GM19452 (cell line): ENCODE results near the gene ZCRB1.
"Not testable (repeated sequence)": the region's sequence is repeated elsewhere in the genome, so short reads cannot be mapped to it uniquely, and the experiment has no call there.

Experiments used
- ATAC-seq: cut with Tn5 transposase; IDR thresholded peaks from one replicate; pipeline ENCODE4 v1.9.1; 2021; ENCODE audit not compliant: unreplicated experiment

The ZCRB1 gene, protein sequence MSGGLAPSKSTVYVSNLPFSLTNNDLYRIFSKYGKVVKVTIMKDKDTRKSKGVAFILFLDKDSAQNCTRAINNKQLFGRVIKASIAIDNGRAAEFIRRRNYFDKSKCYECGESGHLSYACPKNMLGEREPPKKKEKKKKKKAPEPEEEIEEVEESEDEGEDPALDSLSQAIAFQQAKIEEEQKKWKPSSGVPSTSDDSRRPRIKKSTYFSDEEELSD

DNA sequence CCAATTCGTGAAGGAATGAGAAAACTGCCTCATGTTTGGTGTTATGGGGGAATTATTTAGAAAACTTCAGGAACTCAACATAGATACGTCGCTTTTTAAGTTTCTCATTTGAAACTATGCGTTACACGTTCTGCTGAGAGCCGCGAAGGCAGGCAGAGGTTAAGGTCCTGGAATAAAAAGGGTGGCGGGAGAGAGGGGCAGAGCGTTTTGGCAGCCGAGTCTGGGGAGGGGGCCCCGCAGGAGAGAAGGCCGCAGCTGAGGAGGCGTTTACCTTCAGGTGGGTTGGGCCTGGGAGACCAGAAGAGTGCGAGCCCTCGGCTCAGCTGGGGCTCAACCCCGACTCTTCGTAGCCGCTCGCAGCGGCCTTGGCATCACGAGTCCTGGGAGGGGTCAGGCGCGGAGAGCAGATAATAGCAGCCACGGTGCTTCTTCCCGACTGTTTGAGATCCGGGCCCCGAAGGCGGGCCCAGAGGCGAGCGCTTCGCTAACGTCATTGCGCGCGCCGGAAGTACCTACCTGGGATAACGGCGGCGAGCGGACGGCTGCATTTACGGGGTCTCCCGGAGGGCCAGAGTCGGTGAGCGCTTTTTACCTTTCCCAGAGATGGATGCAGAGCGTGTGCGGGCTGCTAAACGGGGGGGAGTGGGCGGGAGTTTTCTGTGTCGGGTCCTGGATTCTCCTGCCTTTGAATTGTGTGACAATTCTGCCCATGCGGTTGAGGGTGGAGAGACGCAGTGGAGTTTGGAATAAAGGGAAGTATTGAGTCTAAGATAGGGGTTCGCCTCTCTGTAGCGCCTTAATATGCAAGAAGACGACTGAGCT is at the start of gene ZCRB1, which contains the start of gene PPHLN1:
ZCRB1 (minus strand) TSS at position 442 of the 822 bp plus-strand sequence. CDS start 1,992 bp downstream, outside the sequence.
PPHLN1 (plus strand) TSS at position 515 of the 822 bp plus-strand sequence. CDS start 9,736 bp downstream, outside the sequence.
- ATAC-seq: peak; percentile 94

DNA sequence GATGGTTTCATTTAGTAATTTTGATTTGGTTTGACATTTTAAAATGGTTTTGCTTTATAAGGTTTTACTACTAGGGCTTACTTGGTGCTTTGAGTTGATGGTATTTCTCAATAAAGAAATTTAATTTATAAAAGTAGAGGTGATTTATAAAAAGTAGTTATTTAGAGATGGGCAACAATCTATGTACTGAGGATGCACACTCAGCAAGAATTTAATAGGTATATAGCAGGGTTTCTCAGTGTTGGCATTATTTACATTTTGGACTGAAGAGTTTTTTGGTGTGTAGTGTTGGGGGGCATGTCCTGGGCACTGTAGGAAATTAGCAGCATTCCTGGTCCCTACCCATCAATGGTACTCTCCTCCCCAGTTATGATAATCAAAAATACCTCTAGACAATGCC is 47.8 kb upstream of the ZCRB1 start:
- ATAC-seq: no peak

DNA sequence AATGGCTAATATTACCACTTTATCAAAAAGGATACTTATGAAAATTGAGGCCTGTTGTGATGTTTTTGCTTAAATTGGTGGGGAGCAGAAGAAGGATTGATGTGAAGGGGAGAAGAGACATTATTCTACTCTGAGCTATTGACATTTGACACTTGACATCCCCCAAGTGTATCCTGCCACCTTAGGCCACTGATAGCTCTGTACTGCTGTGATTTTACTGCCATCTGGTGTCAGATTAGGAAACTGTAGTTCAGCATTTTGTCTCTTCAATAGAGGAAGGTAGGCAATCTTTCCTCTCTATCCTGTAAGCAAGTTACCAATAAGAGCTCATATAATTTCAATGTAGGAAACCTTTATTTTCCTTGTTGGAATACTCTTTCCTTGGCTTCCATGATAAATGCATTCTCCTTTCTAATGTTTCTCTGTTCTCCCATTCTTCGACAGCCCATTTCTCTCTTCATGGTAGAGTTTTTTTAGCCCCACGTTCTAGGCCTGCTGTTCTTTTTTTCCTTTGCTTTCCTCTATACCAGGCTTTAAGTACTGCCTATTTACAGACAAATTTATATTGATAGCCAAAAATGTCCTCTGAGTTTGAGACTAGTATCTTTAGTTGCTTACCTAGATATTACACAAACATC is 46.4 kb upstream of the ZCRB1 start:
- peak; percentile 93 for ATAC-seq

DNA sequence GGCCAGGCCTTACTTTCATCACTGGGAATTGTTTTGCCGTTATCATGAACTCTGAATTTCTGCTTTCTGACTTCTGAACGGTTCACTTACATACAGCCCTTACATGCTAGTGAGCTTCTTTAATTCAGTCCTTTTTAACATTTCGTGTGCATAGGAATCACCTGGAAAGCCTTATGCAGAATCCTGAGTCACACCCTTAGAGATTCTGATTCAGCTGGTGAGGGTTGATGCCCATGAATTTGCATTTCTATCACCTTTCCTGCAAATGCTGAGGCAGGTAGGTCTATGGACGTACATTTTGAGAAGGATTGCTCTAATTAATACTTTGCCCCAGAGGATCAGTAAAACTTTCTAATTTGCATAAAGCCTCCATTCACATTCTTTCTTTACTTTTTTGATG is 44.1 kb upstream of the ZCRB1 start:
- ATAC-seq: no peak

DNA sequence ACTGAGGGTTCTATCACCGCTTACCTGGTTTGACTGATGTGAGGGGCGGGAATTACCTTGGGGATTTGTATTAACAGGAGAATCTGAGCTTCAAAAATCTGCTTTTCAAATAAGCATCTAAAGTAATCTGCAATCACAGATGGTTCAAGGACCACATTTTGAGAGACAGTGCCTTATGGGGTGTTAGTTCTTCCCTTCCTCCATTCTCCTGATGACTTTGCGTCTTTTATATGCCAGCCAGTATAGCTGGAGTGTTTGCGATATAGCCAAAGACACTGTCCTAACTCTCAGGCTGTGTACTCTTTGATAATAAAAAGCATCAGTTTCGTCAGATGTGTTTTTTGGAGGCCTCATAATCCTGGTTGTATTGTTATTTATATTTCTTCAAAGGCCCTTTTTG is 39.6 kb upstream of the ZCRB1 start:
- no peak for ATAC-seq

DNA sequence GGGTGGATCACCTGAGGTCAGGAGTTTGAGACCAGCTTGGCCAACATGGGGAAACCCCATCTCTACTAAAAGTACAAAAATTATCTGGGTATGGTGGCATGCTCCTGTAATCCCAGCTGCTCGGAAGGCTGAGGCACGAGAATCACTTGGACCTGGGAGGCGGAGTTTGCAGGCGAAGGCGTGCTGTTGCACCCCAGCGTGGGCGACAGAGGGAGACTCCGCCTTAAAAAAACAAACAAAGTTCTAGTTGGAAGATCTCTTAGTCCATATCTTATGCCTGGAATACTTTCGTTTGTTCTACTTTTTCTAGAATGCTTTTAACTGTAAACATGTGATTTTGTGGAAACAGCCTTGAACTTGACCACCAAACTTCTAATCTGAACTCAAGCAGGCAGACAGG is 38.8 kb upstream of the ZCRB1 start:
- ATAC-seq: no peak

DNA sequence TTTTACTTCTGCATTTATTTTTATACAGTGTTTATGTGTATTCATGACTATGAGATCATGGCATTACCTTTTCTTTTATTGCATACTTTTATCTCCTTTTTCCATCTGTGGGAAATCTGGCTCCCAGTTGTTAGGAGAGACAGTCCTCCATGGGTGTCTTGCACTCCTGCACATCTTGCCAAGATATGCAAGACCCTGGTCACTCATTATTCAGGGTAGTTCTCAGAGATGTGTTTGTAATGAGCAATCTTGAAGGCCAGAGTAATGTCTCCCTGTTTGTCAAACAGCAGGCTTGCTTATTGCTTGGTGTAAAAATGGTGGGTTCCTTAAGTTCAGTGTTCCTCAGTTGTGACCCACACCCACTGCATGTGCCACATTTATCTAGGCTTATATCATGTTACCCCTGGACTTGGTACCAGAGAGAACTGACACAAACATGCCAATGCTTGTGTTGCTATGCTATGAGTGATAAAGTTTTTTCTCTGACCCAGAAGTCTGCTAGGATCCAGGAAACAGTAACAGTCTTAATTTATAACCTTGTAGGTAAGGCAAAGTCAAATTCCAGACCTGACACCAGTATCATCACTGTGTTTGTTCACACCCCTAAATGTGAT is 36.9 kb upstream of the ZCRB1 start:
- ATAC-seq: no peak

DNA sequence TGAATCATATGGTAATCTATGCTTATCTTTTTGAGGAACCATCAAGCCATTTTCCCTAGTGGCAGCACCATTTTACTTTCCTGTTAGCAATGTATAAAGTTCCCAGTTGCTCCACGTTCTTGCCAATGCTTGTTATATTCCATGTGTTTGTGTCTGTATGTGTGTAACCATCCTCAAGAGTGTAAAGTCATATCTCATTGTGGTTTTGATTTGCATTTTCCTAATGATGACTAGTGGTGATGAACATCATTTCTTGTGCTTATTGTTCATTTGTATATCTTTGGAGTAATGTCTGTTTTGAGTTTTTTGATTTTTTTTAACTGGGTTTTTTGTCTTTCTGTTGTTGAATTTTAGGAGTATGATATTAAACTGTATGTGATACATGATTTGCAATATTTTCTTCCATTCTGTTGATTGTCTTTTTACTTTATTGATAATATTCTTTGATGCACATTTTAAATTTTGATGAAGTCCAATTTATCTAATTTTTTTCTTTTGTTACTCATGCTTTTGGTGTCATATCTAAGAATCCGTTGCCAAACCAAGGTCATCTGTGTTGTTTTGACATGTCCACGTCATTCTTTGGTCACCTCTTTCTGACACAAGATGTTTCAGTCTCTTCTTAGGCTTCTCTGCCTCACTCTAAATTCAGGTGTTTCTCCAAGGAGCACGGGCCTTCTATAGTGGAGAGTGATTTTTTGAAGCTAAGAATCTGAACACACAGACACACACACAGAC is 36.2 kb upstream of the ZCRB1 start:
- no peak for ATAC-seq

DNA sequence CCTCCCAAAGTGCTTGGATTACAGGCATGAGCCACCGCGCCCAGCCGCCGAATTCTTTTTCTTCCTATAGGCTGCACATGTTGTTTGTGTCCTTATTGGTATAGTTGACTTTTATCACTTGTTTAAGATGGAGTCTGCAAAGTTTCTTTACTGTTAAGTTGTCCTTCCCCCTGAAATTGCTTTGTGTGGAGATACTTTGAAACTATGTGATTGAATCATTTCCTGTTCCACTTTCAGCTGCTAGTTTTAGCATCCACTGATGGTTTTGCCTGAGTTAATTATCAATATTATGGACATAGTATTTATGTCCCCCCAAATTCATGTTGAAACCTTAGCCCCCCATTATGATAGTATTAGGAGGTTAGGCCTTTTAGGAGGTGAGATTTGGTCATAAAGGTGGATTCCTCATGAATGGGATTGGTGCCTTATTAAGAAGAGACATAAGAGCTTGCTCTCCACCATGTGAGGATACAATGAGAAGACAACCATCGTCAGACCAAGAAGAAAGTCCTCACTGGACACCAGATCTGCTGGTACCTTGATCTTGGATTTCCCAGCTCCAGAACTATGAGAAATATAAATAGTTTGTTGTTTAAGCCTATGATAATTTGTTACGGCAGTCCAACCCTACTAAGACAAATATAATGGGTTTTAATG is 35.0 kb upstream of the ZCRB1 start:
- peak; percentile 90 for ATAC-seq

DNA sequence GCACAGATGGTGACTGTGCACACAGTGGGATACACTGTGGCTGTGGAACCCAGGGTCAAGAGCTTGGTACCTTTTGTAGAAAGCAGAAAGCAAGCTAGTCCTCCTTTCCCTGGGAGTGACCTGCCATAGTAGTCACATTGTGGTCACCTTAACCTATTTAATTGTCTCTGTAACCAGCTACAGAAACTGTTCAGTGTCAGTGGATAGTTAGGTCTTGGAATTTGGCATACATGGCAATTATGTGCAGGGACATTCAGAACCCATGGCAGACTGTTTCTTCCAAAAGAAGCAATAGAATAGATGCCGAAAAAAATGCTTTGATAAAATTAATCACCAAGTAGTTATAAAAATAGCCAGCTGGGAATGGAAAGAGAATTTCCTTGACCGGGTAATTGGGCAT is 30.4 kb upstream of the ZCRB1 start:
- no peak for ATAC-seq

DNA sequence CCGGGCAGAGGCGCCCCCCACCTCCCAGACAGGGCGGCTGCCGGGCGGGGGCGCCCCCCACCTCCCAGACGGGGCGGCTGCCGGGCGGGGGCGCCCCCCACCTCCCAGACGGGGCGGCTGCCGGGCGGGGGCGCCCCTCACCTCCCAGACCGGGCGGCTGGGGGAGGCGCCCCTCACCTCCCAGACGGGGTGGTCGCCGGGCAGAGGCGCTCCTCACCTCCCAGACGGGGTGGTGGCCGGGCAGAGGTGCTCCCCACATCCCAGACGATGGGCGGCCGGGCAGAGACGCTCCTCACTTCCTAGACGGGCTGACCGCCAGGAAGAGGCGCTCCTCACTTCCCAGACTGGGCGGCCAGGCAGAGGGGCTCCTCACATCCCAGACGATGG is 24.1 kb upstream of the ZCRB1 start:
- ATAC-seq: not testable (repeated sequence)

DNA sequence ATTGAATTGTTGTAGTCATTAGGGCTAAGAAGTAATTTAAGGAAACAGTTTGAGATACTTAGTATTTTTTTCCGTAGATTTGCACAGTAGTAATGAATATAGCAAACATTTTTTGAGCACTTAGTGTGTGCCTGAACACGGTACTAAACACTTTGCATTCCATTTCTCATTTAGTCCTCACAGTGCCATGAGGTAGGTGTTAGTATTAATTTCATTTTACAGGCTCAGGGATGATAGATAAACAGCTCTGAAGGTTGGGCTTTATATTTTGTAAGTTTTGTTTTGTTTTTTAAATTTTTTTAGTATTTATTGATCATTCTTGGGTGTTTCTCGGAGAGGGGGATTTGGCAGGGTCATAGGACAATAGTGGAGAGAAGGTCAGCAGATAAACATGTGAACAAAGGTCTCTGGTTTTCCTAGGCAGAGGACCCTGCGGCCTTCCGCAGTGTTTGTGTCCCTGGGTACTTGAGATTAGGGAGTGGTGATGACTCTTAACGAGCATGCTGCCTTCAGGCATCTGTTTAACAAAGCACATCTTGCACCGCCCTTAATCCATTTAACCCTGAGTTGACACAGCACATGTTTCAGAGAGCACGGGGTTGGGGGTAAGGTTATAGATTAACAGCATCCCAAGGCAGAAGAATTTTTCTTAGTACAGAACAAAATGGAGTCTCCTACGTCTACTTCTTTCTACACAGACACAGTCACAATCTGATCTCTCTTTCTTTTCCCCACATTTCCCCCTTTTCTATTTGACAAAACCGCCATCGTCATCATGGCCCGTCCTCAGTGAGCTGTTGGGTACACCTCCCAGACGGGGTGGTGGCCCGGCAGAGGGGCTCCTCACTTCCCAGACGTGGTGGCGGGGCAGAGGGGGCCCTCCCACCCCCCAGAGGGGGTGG is 23.5 kb upstream of the ZCRB1 start:
- not testable (repeated sequence) for ATAC-seq

DNA sequence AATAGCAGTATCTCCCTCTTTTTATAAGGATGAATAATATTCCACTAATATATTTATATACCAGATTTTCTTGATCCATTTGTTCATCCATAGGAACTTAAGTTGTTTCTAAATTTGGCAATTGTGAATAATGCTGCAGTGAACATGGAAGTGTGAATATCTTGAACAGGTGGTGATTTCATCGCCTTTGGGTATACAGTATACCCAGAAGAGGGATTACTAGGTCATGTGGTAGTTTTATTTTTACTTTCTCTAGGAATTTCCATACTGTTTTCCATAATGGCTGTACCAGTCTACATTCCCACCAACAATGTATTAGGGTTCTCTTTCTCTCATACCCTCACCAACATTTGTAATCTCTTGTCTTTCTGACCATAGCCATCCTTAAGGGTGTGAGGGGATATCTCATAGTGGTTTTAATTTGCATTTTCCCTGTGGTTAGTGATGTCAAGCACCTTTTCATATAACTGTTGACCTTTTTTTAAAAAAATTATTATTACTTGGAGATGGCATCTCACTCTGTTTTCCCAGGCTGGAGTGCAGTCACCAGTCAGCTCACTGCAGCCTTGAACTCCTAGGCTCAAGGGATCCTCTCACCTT is 20.6 kb upstream of the ZCRB1 start:
- no peak for ATAC-seq

DNA sequence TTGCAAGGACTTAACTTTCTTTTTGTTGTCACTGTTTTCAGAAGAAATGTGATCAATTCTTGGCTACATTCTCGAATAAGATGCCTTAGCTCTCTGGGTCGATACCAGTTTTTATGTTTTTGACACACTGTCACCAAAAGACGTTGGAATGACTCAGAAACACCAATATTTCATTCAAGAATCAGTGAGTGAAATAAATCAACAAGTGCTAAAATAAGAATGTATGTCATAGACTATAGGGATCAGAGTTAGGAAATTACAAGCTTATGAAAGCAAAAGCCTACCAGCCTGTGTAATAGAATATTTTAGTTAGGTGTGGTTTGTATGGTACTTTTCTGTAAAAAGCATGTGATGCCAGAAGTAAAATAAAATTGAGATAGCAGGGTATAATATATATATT is 17.8 kb upstream of the ZCRB1 start:
- no peak for ATAC-seq

DNA sequence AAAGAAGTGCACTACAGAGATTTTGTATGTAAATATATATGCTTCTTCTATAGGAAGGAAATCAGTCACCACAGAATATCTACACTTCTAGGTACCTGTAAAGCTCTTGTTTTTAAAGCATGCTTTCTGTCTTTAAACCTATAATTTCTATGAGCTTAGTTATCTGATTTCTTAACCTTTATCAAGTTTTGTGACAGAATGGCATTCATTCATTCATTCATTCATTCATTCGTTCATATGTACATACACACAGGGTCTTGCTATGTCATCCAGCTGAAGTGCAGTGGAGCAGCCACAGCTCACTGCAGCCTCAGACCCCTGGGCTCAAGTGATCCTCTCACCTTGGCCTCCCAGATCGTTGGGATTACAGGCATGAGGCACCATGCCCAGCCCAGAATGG is 16.1 kb upstream of the ZCRB1 start:
- ATAC-seq: no peak

DNA sequence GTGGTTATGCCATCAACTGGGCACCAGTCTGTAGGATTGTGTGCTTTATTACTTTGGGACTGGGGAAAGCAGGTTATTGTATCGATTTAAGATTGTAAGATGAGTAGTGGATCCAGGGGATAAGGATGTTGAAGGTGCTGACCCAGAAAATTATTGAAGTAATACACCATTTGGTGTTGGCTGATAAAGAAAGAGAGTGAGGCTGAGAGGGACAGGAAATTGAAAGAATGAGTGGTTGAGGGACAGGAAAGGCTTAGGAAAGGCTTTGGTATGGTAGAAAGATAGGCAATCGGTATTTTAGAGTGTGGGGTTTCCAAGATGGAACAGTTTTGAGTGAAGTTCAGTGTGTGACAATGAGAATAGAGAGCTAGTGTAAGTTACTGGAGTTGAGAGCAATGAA is 12.4 kb upstream of the ZCRB1 start:
- no peak for ATAC-seq

DNA sequence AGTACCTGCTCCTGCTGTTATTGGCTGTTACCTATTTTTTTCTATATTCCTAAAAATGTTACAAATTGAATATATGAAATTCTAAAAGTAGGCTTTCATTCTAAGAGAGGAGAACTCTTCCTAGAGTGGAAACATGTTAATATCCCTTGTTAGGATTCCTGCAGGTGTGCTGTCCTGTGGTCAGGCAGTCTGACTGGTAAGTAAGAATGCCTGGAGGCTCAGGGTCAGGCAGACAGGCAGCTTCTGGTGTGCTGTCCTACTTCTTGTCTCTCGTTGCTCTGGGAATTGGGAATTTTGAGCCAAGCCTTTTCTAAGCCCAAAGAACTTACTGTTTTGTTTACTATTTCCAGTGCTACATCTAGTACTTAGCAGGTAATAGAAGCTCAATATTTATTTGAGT is 10.4 kb upstream of the ZCRB1 start:
- ATAC-seq: no peak

DNA sequence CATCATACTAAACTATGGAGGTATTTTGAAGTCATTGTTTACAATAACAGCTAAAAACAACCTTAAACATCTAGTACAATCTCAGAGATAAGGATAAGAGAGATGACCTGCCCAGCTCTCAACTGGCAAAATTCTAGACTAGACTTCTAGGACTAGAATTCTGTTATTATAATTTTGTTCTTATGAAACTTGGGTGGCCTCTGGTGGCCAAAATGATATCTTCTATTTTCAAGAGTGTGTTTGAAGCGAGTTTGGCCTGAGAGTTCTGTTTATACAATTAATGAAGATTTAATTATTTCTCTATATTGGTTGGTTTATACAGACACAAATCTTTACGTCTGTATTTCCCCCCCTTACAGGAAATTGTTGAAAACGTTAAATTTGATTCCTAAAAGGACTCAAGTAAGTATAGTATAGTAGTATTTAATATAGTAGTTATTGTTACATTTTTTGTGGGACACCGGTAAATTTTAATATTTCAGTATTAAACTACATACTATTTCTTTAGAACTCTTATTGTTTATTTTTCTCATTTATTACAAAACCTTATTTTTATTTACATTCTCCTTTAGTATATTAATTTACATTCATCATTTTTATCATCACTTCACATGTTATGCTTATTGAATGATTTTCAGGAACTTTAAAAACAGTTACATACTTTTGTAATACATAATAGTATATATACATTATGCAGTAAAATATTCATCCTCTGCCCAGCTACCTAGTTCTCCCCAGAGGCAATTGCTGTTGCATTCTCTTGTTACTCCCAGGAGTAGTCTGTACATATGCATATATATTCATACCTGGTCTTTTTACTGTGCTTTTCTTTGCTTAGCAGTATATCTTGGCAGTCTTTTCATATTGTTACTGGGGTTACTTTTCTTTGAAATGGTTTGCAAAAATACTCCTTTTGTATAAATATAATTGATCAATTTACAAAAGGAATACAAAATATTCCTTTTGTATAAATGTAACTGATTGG is 6.7 kb upstream of the ZCRB1 start:
- ATAC-seq: peak; percentile 59
